ENCODE results near the gene ITGA2B.

DNA sequence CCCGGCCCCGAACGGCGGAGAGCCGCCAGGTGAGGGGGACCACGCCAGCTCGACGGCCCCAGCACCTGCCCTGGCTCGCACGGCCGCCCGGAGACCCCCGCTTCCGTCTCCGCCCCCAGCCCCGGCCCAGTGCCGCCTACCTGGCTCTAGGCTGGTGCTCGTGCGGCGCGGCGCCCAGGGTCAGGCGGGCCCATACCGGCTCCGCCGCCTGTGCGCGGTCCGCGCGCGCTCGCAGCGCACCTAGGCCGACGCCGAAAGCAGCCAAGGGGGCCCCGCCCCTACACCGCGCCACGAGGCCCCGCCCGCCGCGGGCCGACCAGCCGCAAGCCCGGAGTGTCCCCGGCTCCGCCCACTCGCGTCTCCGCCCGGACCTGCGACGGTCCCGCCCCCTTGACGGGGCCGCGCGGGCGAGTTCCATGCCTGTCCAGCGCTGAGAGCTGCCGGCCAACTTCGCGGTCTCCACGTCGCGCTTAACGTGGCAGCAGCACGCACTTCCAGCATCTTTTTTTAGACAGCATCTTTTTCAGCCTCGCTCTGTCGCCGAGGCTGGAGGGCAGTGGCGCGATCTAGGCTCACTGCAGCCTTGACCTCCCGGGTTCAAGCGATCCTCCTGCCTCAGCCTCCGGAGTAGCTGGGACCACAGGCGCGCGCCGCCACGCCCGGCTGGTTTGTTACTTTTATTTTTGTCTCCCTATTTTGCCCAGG lies 64.7 kb downstream of the ITGA2B start, which contains the start of gene SLC25A39:
- TF ChIP-seq CTCF (conservative IDR thresholded peaks at IDR 0.05; ENCODE audit: low read depth, low read length), result no peak
- TF ChIP-seq EZH2 (IDR thresholded peaks at IDR 0.05; ENCODE audit: borderline replicate concordance, low read depth, low read length, poor library complexity, severe bottlenecking), result no peak

Data from A673 (cell line).